ENCODE results near the gene CELF5.
A peak's percentile ranks its signal among the peaks of the same experiment; 100 is the strongest.
"Not testable (repeated sequence)": the region's sequence is repeated elsewhere in the genome, so short reads cannot be mapped to it uniquely, and the experiment has no call there.

Gene CELF5

DNA sequence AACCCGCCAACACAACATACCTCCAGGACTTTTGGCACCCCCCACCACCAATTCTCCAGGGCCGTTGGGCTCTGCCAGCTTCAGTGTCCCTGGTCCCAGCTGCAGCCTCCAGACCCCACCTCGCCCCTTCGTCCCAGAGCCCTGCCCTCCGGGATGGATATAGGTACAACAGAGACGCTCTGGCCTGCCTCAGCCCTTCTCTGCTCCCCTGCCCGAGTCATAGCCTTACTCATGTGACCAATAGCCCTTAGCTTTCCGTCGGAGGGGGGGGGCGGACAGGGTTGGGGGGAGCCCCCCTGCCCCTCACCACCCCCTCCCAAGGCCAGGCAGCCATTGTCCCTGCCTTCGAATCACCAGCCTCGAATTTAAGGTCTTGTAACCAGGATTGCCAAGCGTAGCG lies 71.1 kb downstream of the CELF5 start:
- no peak for DNase-seq

DNA sequence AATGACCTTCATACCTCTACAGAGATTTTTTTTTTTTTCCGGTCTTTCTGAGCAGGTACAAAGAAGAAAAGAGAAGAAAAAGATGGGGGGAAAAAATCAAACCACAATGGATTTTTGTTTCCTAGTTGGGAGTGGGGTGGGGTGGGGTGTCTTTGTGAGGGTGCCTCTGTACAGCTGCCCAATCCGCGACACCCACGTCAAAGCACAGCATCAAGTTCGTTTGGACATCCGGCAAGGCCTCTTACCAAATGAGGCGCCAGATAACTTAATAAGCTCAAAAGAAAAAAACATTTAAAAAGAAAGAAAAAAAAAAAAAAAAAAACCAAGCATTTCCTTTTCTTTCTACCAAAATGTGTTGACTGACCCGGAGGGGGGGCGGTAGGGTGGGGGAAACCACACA lies 71.6 kb downstream of the CELF5 start:
- DNase-seq = no peak

- no peak for DNase-seq
Measured at GRCh38 chr19:3296446-3296845, 72.0 kb downstream of the CELF5 start.

DNA sequence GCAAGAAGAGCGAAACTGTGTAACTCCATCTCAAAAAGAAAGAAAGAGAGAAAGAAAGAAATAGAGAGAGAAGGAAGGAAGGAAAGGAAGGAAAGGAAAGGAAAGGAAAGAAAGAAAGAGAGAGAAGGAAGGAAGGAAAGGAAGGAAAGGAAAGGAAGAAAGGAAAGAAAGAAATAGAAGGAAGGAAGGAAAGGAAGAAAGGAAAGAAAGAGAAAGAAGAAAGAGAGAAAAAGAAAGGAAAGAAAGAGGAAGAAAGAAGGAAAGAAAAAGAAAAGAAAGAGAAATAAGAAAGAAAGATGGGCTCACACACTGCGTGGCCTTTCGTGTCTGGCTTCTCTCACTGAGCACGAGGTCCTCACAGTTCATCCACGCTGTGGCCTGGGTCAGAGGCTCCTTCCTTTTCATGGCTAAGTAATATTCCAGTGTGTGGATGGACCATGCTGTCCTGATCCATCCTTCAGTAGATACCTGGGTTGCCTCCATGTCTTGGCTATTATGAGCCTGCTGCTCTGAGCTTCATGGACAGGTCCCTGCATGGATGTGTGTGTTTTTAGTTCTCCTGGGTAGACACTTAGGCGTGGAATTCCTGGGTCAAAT lies 74.5 kb downstream of the CELF5 start:
- no peak for DNase-seq

GRCh38 chr19:3300566-3300965 lies 76.1 kb downstream of the CELF5 start:
- not testable (repeated sequence) for DNase-seq

GRCh38 chr19:3302755-3303154 lies 78.3 kb downstream of the CELF5 start:
- DNase-seq = no peak

DNA sequence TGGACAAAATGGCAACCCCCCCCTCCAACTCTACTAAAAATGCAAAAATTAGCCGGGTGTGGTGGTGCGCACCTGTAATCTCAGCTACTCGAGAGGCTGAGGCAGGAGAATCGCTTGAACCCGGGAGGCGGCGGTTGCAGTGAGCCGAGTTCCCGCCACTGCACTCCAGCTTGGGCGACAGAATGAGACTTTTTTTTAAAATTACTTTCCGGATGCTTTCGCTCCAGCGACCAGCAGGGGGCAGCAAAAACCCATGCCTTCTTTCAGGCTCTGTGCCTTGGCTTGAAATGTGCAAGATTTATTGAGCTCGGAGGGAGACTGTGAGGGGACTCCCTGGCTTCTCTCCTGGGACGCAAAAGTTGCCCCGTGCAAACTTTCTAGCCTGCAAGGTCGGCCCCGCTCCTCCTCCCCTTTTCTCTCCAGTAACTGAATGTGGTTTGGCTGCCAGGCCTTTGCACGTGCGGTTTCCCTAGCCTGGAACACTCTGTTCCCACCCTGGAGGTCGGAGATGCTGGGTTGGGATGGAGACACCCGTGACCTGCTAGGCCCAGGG lies 80.5 kb downstream of the CELF5 start:
- peak; percentile 22 for DNase-seq

- DNase-seq = no peak
Measured at GRCh38 chr19:3309724-3310123, 85.3 kb downstream of the CELF5 start.

DNA sequence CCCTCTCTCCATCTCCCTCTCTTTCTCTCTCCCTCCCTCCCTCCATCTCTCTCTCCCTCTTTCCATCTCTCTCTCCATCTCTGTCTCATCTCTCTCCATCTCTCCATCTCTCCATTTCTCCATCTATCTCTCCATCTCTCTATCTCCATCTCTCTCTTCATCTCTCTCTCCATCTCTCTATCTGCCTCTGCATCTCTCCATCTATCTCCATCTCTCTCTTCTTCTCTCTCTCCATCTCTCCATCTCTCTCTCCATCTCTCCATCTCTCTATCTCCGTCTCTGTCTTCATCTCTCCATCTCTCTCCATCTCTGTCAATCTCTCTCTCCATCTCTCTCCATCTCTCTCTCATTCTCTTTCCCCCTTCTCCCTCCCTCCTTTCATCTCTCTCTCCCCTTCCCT lies 85.8 kb downstream of the CELF5 start:
- DNase-seq = no peak

DNA sequence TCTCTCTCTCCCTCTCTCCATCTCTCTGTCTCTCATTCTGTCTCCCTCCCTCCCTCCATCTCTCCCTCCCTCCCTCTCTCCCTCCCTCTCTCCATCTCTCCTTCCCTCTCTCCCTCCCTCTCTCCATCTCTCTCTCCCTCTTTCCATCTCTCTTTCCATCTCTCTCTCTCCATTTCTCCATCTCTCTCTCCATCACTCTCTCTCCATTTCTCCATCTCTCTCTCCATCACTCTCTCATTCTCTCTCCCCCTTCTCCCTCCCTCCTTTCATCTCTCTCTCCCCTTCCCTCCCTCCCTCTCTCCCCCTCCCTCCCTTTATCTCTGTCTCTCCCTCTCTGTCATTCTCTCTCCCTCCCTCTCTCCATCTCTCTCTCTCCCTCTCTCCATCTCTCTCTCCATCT lies 86.2 kb downstream of the CELF5 start:
- no peak for DNase-seq

DNA sequence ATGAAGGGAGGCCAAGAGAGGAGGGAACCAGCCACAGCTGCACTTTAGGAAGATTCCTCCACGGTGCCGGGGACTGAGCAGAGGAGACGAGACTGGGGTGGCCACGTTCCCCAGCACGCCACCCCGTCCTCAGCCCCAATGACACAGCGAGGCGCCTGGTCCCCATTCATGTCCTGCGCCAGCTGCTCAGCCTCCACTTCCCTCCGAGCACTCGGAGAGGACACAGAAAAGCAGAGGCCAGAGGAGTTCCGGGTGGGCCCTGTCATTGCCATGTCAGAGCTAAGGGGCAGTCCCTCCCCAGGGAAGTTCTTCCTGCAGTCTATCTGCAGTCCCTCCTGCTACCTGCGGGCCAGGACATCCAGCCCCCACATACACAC lies 88.7 kb downstream of the CELF5 start:
- no peak for DNase-seq

- no peak for DNase-seq
Measured at GRCh38 chr19:3314962-3315675, 90.7 kb downstream of the CELF5 start.

DNA sequence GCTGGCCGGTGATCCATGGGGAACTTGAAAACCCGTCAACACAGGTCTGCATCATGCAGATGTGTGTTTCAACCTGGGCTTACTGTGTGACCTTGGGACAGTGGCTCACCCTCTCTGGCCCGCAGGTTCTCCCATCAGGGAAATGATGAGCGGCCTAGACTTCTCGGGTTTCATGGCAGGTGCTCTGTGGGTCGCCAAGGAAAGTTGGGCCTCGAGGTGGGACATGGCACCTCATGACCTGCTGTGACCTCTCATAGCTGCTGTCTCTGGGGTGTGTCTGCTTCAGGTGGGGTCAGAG lies 91.2 kb downstream of the CELF5 start:
- DNase-seq = no peak

- DNase-seq = no peak
Measured at GRCh38 chr19:3316132-3316648, 91.7 kb downstream of the CELF5 start.

- no peak for DNase-seq
Measured at GRCh38 chr19:3316659-3317207, 92.3 kb downstream of the CELF5 start.

DNA sequence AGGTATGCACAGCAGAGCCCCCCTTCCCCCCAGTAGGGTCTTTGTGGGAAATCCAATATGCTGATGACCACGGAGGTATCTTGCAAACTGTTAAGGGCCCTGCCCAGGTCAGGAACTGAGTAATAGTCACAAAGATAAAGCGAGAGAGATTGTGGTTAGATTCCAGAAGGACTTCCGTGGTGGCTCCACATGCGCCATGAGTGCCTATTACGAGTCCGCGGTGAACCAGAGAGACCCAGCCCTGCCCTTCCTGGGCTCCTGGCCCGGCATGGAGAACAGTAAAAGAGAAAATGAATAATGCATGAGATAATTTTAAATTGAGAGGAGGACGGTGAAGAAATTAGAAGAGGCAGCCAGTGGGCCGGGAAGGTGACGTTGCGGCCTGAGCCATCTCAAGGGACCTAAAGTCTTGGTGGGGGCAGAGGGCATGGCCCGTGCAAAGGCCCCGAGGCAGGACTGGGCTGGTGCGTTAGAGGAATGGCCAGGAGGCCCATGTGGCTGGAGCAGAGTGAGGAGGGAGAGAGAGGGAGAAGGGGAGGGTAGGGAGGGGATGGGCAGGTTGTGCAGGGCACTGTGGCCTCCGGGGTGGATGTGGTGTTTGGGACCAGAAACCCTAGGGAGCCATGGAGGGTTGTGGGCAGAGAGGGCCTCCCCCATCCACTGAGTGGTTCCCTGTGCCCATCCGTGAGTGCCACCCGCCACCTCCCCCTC lies 95.3 kb downstream of the CELF5 start:
- no peak for DNase-seq

GRCh38 chr19:3320354-3320670 lies 95.9 kb downstream of the CELF5 start:
- no peak for DNase-seq

DNA sequence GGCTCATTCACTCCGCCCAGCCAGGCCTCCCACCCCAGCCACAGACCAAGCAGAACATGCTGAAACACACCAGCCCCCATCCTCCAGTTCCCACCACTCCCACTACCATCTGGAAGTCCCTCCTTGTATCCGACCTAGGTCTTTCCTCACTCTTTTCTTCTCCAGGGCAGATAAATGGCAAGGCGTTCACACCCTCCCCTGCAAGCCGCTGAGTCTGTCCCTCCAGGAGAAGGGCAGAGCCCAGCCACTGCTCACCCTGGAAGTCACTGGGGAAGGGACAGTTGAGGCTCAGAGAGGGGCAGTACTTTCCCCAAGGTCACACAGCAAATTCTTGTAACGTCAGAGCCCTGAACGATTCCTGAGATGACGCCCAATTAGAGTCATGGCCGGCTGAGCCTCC lies 96.4 kb downstream of the CELF5 start:
- DNase-seq = no peak

GRCh38 chr19:3321696-3322095 lies 97.2 kb downstream of the CELF5 start:
- DNase-seq = no peak

- DNase-seq = no peak
Measured at GRCh38 chr19:3322199-3322978, 97.9 kb downstream of the CELF5 start.

DNA sequence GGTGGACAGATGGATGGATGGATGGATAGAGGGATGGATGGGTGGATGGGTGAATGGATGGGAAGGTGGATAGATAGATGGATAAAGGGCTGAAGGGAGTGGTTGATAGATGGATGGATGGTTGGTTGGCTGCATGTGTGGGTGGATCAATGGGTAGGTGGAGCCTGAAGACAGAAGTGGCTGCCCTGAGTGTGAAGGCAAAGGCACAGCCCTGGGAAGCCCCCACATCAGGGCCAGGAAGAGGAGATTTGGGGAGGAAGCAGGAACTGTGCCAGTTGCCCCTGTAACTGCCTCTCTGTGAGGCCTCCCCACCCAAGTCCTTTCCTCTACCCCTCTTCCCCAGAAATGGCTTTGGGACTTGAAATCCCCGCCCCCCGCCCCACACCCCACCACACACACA lies 98.6 kb downstream of the CELF5 start:
- DNase-seq = no peak

- no peak for DNase-seq
Measured at GRCh38 chr19:3323658-3324057, 99.2 kb downstream of the CELF5 start.

DNA sequence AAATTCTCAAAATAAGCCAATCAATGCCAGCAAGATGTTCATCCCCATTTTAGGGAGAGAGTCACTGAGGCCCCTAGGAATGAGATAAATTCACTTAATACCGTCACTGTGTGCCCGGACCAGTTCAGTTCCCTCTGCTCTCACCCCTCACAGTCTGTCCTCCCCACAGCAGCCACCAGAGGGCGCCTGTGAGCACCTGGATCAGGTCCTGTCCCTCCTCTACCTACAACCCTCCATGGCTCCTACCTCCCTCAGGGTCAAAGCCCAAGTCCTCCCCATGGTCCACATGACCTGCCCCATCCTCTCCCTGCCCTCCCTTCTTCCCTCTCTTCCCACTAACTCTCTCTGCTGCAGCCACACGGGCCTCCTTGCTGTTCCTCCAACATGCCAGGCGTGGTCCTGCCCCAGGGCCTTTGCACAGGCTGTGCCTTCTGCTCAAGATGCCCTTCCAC lies 100.0 kb downstream of the CELF5 start:
- DNase-seq = no peak

All from GF-D8 (cell line).